ENCODE measurements around the gene GLMP. TPM values are rescaled to one million over a fixed set of nuclear protein-coding genes. Genes with fewer than 3 reads are reported as not detected.

GLMP gene
- total and polyA plus RNA-seq, 2 of the 13 experiments (the other 11 are each of a cell fraction or from before 2014, with no cell fraction given), result 44.6 to 75.8 TPM

DNA sequence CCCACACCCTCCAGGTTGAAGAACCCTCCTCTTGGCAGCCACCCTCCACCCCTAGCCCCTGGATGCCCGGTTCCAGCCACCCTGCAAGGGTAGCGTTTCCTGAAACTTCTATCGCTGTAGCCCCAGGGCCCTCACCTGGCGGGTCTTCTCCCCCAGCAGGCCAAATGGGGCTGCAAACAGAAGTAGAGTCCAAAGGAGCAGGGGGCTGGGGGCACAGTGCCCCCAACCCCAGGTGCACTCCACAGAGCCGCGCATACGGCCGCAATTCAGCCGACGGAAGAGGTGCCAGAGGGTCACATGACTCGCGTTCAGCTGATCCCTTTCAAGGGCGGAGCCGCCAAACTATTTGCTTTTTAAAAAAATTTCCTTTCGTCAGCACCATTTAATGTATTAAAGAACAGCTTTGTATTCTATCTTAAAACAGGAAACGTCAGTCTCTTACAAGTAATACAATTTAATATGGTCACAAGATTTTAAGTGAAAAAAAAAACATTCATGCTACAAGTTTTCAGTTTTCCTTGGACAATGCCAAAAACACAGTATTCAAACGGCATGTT, at the start of gene GLMP (continued):
- TF ChIP-seq, protein P1, sequence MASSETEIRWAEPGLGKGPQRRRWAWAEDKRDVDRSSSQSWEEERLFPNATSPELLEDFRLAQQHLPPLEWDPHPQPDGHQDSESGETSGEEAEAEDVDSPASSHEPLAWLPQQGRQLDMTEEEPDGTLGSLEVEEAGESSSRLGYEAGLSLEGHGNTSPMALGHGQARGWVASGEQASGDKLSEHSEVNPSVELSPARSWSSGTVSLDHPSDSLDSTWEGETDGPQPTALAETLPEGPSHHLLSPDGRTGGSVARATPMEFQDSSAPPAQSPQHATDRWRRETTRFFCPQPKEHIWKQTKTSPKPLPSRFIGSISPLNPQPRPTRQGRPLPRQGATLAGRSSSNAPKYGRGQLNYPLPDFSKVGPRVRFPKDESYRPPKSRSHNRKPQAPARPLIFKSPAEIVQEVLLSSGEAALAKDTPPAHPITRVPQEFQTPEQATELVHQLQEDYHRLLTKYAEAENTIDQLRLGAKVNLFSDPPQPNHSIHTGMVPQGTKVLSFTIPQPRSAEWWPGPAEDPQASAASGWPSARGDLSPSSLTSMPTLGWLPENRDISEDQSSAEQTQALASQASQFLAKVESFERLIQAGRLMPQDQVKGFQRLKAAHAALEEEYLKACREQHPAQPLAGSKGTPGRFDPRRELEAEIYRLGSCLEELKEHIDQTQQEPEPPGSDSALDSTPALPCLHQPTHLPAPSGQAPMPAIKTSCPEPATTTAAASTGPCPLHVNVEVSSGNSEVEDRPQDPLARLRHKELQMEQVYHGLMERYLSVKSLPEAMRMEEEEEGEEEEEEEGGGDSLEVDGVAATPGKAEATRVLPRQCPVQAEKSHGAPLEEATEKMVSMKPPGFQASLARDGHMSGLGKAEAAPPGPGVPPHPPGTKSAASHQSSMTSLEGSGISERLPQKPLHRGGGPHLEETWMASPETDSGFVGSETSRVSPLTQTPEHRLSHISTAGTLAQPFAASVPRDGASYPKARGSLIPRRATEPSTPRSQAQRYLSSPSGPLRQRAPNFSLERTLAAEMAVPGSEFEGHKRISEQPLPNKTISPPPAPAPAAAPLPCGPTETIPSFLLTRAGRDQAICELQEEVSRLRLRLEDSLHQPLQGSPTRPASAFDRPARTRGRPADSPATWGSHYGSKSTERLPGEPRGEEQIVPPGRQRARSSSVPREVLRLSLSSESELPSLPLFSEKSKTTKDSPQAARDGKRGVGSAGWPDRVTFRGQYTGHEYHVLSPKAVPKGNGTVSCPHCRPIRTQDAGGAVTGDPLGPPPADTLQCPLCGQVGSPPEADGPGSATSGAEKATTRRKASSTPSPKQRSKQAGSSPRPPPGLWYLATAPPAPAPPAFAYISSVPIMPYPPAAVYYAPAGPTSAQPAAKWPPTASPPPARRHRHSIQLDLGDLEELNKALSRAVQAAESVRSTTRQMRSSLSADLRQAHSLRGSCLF (CRISPR knock-in tag; IDR thresholded peaks at IDR 0.05; ENCODE audit: borderline replicate concordance), result no peak
- TF ChIP-seq SUZ12 (IDR thresholded peaks at IDR 0.05; ENCODE audit: low read depth, low read length) (no peak), RAD21 (CRISPR knock-in tag; IDR thresholded peaks at IDR 0.05) (no peak), ERF (CRISPR knock-in tag; IDR thresholded peaks at IDR 0.05) (no peak), MTF2 (CRISPR knock-in tag; IDR thresholded peaks at IDR 0.05; ENCODE audit: borderline replicate concordance) (no peak), ZNF775 (CRISPR knock-in tag; IDR thresholded peaks at IDR 0.05; ENCODE audit: borderline replicate concordance) (no peak), ZNF746 (CRISPR knock-in tag; IDR thresholded peaks at IDR 0.05) (no peak), FOXA3 (CRISPR knock-in tag; IDR thresholded peaks at IDR 0.05) (no peak), BHLHE40 (IDR thresholded peaks at IDR 0.05; ENCODE audit: low read length) (peak; percentile 34; the same call in 1 of the 2 replicates), GABPB1 (CRISPR knock-in tag; IDR thresholded peaks at IDR 0.05) (peak; percentile 65), REXO4 (CRISPR knock-in tag; IDR thresholded peaks at IDR 0.05; ENCODE audit: borderline replicate concordance) (no peak), ZSCAN22 (CRISPR knock-in tag; IDR thresholded peaks at IDR 0.05) (no peak), CBX1 (IDR thresholded peaks at IDR 0.05; ENCODE audit: low read depth) (no peak), GZF1 (CRISPR knock-in tag; IDR thresholded peaks at IDR 0.05) (no peak), PCBP1 (IDR thresholded peaks at IDR 0.05; ENCODE audit: borderline replicate concordance, low read depth, low read length) (no peak), POLR2G (IDR thresholded peaks at IDR 0.05; ENCODE audit: low read depth, low read length) (peak; percentile 82), ZNF564 (CRISPR knock-in tag; IDR thresholded peaks at IDR 0.05) (0 out of 2 replicates have a peak, but pooled peaks have one; percentile 34), SOX6 (IDR thresholded peaks at IDR 0.05) (no peak), SOX6 (CRISPR knock-in tag; IDR thresholded peaks at IDR 0.05) (no peak), ZFP37 (CRISPR knock-in tag; IDR thresholded peaks at IDR 0.05; ENCODE audit: borderline replicate concordance) (no peak)
- TF ChIP-seq, protein P2, sequence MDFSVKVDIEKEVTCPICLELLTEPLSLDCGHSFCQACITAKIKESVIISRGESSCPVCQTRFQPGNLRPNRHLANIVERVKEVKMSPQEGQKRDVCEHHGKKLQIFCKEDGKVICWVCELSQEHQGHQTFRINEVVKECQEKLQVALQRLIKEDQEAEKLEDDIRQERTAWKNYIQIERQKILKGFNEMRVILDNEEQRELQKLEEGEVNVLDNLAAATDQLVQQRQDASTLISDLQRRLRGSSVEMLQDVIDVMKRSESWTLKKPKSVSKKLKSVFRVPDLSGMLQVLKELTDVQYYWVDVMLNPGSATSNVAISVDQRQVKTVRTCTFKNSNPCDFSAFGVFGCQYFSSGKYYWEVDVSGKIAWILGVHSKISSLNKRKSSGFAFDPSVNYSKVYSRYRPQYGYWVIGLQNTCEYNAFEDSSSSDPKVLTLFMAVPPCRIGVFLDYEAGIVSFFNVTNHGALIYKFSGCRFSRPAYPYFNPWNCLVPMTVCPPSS (IDR thresholded peaks at IDR 0.05), result no peak
- TF ChIP-seq, protein P3, sequence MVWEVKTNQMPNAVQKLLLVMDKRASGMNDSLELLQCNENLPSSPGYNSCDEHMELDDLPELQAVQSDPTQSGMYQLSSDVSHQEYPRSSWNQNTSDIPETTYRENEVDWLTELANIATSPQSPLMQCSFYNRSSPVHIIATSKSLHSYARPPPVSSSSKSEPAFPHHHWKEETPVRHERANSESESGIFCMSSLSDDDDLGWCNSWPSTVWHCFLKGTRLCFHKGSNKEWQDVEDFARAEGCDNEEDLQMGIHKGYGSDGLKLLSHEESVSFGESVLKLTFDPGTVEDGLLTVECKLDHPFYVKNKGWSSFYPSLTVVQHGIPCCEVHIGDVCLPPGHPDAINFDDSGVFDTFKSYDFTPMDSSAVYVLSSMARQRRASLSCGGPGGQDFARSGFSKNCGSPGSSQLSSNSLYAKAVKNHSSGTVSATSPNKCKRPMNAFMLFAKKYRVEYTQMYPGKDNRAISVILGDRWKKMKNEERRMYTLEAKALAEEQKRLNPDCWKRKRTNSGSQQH (CRISPR knock-in tag; IDR thresholded peaks at IDR 0.05; ENCODE audit: low read depth), result no peak
- TF ChIP-seq, protein P4, sequence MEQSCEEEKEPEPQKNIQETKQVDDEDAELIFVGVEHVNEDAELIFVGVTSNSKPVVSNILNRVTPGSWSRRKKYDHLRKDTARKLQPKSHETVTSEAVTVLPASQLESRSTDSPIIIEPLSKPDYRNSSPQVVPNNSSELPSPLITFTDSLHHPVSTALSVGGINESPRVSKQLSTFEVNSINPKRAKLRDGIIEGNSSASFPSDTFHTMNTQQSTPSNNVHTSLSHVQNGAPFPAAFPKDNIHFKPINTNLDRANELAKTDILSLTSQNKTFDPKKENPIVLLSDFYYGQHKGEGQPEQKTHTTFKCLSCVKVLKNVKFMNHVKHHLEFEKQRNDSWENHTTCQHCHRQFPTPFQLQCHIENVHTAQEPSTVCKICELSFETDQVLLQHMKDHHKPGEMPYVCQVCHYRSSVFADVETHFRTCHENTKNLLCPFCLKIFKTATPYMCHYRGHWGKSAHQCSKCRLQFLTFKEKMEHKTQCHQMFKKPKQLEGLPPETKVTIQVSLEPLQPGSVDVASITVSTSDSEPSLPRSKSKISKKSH (CRISPR knock-in tag; IDR thresholded peaks at IDR 0.05; ENCODE audit: borderline replicate concordance), result 0 out of 2 replicates have a peak, but pooled peaks have one; percentile 28
